ENCODE data around the gene GNL1.

DNA sequence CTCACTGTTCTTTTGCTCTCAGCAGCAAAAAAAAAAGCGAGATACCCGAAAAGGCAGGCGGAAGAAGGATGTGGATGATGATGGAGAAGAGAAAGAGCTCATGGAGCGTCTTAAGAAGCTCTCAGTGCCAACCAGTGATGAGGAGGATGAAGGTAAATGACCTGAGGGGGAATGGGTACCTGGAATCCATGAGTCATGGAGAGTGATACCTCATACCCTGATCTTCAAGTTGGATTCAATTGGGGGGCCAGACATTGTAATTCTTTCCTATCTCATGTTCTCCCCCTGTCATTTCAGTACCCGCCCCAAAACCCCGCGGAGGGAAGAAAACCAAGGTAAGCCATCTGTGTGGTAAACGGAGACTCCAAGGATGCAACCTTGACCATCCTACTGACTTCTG, 21.8 kb upstream of the GNL1 start:
- TF ChIP-seq, protein P1, sequence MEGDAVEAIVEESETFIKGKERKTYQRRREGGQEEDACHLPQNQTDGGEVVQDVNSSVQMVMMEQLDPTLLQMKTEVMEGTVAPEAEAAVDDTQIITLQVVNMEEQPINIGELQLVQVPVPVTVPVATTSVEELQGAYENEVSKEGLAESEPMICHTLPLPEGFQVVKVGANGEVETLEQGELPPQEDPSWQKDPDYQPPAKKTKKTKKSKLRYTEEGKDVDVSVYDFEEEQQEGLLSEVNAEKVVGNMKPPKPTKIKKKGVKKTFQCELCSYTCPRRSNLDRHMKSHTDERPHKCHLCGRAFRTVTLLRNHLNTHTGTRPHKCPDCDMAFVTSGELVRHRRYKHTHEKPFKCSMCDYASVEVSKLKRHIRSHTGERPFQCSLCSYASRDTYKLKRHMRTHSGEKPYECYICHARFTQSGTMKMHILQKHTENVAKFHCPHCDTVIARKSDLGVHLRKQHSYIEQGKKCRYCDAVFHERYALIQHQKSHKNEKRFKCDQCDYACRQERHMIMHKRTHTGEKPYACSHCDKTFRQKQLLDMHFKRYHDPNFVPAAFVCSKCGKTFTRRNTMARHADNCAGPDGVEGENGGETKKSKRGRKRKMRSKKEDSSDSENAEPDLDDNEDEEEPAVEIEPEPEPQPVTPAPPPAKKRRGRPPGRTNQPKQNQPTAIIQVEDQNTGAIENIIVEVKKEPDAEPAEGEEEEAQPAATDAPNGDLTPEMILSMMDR (IDR thresholded peaks at IDR 0.05), result no peak
- no peak for TF ChIP-seq POLR2A (IDR thresholded peaks at IDR 0.05)

All from uterus (tissue), 2 donors.